Middle frontal gyrus (tissue), 1 donor: ENCODE measurements around the gene CDK12.
"Not testable (repeated sequence)": the region's sequence is repeated elsewhere in the genome, so short reads cannot be mapped to it uniquely, and the experiment has no call there.

ENCODE experiments used
- DNase-seq: peaks from one replicate; pipeline ENCODE4 v3.0.0-alpha.2; 2015; ENCODE audit warnings: low spot score; ENCODE audit errors: extremely low spot score

Gene CDK12

DNA sequence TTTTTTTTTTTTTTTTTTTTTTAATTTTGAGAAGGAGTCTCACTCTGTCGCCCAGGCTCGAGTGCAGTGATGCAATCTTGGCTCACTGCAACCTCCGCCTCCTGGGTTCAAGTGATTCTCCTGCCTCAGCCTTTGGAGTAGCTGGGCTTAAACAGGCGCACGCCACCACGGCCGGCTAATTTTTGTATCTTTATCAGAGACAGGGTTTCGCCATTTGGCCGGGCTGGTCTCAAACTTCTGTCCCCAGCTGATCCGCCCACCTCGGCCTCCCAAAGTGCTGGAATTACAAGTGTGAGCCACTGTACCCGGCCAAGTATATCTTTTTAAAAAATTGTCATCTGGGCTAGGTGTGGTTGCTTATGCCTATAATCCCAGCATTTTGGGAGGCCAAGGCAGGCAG lies 35.6 kb downstream of the CDK12 start:
- not testable (repeated sequence) for DNase-seq

DNA sequence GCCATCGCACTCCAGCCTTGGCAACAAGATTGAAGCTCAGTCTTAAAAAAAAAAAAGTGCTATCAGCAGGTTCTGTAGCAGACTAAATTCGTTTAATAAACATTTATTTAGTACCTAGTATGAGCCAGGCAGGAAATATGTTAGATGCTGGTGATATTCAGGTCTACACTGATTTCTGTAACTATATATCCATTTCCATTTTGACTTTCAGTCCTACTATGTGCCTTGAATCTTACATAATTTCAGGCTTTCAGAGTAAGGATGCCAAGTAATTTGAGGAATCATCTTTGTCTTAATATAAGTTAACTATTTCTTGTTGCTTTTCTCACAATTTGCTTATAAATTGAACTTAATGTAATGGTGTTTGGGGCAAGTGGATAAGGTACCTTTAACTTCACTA lies 46.2 kb downstream of the CDK12 start:
- DNase-seq = no peak

DNA sequence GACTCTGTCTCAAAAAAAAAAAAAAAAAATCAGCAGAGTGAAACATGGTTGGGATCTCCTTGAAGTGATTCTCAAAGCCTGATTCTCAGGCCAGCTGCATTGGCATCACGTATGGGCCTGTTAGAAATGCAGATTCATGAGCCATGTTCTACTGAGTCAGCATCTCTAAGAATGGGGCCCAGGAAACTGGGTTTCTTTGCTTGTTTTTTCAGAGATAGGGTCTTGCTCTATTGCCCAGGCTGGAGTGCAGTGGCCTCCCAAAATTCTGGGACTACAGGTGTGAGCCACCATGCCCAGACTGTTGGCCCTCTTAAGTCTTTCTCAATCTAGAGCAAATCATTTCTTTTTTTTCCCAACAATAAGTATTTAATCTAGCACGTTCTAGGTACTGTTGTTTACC lies 47.7 kb downstream of the CDK12 start:
- no peak for DNase-seq

DNA sequence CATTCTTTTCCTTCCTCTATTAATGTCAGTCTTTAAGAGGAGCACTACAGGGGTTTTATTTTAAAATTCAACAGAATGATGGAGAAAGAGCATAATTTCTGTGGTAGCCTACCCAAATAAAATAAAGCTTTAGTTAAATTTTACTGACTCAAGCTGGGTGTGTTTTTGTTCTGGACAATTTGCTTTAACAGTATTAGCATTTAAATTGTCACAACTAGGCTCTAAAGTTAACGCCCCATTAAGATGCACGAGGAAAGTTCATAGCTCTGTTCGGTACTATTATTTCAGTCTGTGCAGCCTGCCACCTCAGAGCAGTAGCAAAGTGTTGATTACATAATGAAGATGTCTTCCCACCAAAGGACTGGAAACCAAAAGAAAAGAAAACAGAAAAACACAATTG lies 52.0 kb downstream of the CDK12 start:
- DNase-seq = no peak

DNA sequence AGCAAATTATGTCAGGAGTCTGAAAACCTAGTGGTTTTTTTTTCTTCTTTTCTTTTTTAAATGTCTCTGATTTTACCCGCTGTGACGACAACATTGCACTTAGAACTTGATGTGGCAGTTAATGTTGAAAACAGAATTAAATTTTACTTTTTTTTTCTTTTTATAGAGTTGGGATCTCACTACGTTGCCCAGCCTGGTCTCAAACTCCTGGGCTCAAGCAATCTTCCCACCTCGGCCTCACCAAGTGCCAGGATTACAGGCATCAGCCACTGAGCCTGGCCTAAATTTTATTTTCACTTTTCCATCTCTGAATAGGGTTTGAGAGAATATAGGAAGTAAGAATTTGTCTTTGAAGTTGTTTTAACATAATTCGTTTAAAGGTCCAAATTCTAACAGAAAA lies 52.6 kb downstream of the CDK12 start:
- no peak for DNase-seq

DNA sequence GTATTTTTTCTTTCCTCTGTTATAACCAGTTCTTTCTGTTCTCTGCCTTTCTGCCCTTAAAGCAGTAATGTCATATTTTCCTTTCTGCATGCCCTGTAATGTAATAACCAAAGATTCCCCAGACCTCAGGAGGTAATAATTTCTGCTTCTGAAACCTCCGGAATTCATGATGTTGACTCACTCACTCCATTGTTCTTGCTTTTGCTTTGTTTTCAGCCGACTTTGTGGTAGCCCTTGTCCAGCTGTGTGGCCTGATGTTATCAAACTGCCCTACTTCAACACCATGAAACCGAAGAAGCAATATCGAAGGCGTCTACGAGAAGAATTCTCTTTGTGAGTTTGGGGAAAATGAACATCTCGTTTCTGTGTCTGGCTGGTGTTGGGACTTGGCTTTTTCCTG lies 55.9 kb downstream of the CDK12 start:
- no peak for DNase-seq

DNA sequence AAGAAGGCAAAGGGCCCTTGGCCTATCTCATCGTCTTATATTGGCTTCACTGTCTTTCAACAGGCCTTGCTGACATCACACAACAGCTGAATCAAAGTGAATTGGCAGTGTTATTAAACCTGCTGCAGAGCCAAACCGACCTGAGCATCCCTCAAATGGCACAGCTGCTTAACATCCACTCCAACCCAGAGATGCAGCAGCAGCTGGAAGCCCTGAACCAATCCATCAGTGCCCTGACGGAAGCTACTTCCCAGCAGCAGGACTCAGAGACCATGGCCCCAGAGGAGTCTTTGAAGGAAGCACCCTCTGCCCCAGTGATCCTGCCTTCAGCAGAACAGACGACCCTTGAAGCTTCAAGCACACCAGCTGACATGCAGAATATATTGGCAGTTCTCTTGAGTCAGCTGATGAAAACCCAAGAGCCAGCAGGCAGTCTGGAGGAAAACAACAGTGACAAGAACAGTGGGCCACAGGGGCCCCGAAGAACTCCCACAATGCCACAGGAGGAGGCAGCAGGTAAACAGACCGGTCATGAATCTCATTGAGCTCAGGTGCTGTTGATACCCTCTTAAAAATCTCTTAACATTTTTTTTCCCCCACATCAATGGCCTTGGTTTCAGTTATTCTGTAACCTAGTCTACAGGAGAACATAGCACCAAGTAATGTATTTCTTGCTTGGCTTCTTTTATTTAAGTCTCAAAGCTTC lies 64.7 kb downstream of the CDK12 start:
- DNase-seq = no peak

DNA sequence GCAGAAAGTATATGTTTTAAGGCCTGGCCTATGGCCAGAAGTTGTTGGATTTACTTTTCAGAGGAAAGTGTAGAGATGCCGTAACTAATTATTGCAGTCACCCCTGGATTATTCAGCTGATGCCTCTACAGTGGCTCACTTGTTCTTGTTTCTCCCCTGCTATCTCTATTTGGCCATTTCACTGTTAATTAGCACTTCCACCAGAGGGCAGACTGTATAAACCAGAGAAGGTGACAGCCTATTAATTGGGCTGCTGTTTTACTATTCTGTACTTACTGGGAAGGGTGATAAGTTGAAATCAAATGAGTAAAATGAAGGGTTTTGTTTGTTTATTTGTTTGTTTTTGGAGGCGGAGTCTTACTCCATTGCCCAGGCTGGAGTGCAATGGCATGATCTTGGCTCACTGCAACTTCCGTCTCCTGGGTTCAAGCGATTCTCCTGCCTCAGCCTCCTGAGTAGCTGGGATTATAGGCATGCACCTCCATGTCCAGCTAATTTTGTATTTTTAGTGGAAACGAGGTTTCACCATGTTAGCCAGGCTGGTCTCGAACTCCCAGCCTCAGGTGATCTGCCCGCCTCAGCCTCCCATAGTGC lies 66.0 kb downstream of the CDK12 start:
- no peak for DNase-seq

DNA sequence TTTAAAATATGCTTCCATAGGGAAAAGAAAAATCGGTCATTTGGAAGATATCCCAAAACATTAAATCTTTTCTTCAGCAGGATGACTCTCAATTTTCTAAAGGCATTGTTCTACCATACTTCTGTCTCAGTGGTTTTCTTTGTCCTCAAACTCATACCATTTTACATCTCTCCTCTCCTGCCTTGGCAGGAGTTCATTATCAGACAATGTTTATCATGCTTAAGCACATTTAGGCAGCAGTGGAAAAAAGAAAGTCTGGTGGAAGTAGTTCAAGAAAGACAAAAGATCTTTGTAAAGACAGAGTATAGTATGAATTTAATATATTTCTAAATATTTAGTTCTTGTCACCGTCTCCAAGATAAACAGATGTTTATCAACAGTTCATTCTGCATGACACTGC lies 68.2 kb downstream of the CDK12 start:
- no peak for DNase-seq

DNA sequence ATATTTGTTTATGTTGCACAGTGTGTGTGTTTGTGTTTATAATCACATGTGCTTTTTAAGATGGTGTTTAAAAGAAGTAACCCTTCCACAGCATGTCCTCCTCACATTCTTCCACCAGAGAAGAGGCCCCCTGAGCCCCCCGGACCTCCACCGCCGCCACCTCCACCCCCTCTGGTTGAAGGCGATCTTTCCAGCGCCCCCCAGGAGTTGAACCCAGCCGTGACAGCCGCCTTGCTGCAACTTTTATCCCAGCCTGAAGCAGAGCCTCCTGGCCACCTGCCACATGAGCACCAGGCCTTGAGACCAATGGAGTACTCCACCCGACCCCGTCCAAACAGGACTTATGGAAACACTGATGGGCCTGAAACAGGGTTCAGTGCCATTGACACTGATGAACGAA lies 69.2 kb downstream of the CDK12 start:
- no peak for DNase-seq

DNA sequence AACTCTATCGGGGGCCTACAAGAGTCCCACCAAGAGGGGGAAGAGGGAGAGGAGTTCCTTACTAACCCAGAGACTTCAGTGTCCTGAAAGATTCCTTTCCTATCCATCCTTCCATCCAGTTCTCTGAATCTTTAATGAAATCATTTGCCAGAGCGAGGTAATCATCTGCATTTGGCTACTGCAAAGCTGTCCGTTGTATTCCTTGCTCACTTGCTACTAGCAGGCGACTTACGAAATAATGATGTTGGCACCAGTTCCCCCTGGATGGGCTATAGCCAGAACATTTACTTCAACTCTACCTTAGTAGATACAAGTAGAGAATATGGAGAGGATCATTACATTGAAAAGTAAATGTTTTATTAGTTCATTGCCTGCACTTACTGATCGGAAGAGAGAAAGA lies 70.0 kb downstream of the CDK12 start:
- DNase-seq = no peak

DNA sequence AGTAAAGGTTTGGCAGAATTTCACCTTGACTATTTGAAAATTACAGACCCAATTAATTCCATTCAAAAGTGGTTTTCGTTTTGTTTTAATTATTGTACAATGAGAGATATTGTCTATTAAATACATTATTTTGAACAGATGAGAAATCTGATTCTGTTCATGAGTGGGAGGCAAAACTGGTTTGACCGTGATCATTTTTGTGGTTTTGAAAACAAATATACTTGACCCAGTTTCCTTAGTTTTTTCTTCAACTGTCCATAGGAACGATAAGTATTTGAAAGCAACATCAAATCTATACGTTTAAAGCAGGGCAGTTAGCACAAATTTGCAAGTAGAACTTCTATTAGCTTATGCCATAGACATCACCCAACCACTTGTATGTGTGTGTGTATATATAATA lies 72.6 kb downstream of the CDK12 start:
- DNase-seq = no peak

DNA sequence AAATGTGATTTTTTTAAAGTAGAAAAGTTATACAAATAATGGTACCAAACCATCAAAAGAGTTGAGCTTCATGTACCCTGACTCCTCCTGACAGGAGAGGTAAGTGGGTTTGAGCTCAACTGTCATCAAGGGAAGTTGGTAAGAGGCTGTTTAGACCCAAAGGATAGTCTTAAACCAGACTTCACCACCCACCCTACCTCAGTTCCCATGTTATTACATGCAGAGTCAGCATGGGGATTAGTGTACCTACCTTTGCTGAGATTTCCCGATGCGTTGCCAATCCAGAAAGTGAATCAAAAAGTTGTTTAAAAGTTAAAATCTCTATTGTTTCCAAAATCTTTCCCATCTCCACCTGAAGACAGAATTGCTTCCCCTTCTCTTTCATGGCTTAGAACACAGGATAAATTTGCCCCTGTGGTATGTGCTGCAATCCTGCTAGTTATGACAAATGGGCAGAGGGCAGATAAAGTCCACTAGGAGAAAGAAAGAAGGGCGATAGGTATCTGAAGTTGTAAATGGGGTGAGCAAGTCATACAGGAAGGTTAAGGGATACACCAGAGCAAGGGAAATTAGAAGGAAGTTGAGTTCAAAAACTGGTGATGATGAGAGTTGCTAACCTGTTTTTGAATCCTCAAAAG lies 73.6 kb downstream of the CDK12 start:
- no peak for DNase-seq

DNA sequence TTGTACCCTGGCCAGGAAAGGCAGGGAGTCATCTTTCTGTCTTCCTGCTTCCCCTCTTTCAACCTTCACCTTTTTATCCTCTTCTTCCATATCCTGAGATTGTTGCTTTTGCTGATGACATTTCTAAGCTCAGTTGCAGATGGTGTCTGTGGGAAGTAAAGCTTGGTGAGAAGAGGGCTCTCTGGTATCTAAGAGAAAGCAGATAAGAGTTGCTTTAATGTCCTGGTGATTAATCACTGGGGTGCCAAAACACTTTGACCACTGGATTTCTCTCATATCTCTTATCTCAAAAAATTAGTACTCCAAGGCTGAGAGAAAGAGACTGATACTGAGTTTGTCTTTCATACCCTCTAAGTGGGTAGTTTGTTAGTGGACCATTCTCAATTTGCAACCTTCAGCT lies 75.2 kb downstream of the CDK12 start:
- DNase-seq = no peak

DNA sequence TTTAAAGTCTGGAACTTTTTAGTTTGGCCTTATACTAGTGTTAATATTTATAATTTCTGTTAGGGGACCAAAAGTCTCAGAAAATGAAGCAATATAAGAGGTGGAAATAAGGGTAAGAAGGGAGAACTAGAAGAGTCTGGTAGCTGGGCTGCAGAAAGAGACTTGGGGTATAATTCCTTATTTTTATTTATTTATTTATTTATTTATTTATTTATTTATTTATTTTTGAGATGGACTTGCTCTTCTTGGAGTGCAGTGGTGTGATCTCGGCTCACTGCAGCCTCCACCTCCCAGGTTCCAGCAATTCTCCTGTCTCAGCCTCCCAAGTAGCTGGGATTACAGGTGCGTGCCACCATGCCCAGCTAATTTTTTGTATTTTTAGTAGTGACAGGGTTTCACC lies 76.1 kb downstream of the CDK12 start:
- not testable (repeated sequence) for DNase-seq

DNA sequence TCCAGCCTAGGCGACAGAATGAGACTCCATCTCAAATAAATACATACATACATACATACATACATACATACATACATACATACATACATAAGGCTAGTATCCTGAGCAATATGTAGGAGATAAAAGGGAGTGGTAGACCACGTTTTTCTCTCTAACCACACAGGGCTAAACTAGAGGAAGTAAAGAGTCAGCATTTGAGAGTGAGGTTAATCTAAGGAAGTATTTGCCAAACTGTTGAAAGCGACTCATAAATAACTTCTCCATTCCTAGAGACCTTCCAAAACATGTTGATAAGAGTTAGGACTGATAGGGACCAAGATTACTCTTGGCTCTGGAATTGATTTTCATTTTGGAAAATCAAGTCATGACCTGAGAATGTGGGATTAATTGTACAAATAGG lies 77.6 kb downstream of the CDK12 start:
- DNase-seq = no peak

DNA sequence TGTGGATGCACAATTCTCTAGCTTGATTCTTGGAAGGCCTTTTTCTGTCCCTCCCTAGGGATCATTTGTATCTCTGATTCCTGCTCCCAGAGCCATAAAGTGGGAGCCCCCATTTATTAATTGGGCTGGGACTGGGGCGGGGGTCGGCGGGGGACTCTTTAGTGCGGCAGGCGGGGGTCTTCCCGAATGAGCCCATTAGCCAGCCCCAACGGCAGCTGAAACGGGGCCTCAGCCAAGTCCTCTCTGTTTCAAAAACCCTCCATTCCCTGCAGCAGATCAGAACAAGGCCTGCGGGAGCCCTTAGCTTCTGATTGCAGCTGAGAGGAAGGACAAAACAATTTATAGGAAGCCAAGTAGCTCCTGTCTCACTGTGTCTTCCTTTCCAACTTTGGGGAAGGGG lies 79.3 kb downstream of the CDK12 start:
- DNase-seq = no peak

DNA sequence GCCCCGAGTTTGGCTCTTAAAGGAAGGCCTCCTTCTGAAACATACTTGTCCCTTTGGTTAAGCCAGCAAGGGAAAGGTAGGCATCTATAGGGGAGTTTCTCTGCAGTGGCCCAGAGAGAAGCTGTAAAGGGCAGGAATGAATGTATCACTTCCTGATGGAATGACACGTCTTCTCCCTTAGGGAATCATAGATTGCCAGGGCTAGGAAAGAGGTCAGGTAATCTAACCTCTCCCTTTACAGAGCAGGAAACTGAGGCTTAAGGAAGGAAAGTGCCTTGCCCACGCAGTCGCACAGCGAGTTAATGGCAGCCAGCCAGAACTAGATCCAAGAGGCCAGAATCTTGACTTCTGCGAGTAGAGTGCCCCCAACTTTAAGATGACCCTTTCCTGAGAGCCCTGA lies 80.4 kb downstream of the CDK12 start:
- no peak for DNase-seq

DNA sequence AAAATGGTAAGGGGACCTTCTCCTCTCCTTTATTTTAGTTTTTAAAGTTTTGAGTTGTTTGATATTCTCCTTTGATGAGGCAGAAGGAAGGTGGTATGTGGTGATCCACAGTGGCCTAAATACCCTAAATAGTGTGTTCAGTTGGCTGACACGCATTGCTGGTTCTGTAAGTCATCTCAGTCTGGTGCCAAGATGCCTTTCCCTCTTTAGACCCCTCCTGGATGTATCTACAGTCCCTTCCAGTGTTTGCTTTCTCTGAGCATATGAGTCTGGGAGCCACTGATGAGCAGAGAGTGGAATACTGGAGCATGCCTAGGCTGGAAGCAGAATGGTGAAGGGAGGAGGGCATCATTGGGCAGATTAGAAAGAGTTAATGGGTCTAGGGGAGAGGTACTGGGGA lies 81.9 kb downstream of the CDK12 start:
- no peak for DNase-seq

DNA sequence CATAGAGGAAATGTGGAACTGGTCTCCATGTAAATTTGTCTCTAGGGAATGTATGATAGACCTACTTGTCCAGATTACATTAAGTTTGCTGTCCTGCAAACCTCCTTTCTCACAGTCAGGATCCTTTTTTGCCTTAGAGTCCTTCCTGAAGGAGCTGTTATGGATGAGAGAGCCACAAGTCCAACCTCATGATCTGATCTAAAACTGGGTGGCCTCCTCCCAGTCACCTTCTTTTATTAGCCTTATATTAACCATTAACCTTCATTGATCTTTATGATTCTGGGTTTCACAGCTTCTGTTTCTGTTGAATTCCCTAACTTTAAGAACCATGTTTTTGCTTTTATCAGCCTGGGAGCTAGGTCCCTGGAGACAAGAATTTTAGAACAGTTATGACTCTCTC lies 82.4 kb downstream of the CDK12 start:
- no peak for DNase-seq

DNA sequence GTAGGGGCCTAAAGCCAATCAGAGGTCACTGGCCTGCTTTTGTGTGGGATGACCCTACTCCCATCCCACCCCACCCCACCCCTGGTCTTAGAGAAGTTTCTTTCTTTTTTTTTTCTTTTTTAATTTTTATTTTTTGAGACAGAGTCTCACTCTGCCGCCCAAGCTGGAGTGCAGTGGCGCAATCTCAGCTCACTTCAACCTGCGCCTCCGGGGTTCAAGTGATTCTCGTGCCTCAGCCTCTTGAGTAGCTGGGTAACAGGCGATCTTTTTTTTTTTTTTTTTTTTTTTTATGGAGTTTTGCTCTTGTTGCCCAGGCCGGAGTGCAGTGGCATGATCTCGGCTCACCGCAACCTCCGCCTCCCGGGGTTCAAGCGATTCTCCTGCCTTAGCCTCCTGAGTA lies 83.1 kb downstream of the CDK12 start:
- DNase-seq = not testable (repeated sequence)

DNA sequence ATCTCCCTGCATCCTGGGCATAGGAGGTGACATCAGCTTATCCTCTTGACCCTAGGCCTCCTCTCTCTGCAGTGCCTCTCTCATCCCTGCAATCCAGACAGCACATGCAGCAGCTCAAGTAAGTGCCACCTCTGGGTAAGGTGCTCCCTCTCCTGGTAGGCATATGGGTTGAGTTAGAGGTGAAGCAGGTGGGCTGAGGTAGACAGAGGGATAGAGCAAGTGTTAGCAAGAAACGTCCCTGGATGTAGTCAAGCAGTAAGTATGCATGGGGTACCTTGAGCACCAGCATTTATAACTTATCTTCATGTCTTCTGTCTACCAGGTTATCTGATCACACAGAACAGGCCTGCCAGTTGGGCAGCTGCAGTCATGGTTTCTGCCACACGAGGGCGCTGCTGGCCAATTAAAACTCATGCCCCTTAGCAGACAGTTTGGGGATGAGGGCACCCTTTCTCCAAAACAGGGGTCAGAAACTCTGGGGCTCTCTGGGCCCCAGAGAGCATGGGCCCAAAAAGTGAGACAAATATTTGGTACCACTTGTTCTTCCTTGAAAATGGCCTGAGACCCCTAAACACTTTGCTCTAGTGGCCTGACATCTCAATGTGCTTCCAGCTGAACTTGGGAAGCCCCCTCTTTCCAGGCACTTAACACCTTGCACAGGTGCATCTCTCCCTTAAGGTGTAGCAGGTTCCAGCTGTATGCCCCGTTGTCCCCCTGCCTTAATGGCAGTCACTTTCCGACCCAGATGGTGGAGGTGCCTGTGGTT lies 86.6 kb downstream of the CDK12 start:
- no peak for DNase-seq
